KMS-11 (cell line): ENCODE data around the gene RAPSN.

ENCODE experiments used
- H2AFZ ChIP-seq: fragments of 200-600 bp; sonication (generic); 2 replicates; pipeline ENCODE4 v1.6.1; 2016; ENCODE audit warnings: antibody characterized with exemption, mixed run types, low read depth
- H3K27ac ChIP-seq: fragments of 200-600 bp; sonication (generic); 2 replicates; pipeline ENCODE4 v1.6.1; 2016; ENCODE audit warnings: mild to moderate bottlenecking, mixed run types
- H3K27me3 ChIP-seq: fragments of 200-600 bp; sonication (generic); 2 replicates; pipeline ENCODE4 v1.6.1; 2017; ENCODE audit warnings: mild to moderate bottlenecking, low read depth, mixed run types, moderate library complexity; ENCODE audit not compliant: insufficient read depth
- H3K36me3 ChIP-seq: fragments of 200-600 bp; sonication (generic); 2 replicates; pipeline ENCODE4 v1.6.1; 2017; ENCODE audit warnings: mild to moderate bottlenecking, mixed run types; ENCODE audit not compliant: insufficient read depth
- H3K4me1 ChIP-seq: fragments of 200-600 bp; sonication (generic); 2 replicates; pipeline ENCODE4 v1.6.1; 2016; ENCODE audit warnings: mild to moderate bottlenecking, low read depth, mixed run types; ENCODE audit not compliant: poor library complexity, severe bottlenecking
- H3K4me2 ChIP-seq: fragments of 200-600 bp; sonication (generic); 2 replicates; pipeline ENCODE4 v1.7.0; 2016; ENCODE audit warnings: mild to moderate bottlenecking, mixed run types
- H3K4me3 ChIP-seq: fragments of 200-600 bp; sonication (generic); IDR thresholded peaks from 2 replicates; pipeline ENCODE4 v1.6.1; 2017; ENCODE audit warnings: low read depth, low read length, mixed read lengths; ENCODE audit not compliant: insufficient read depth
- H3K79me2 ChIP-seq: fragments of 200-600 bp; sonication (generic); 2 replicates; pipeline ENCODE4 v1.6.1; 2016; ENCODE audit warnings: low read depth, mixed run types; ENCODE audit not compliant: insufficient read depth
- H3K9ac ChIP-seq: fragments of 200-600 bp; sonication (generic); 2 replicates; pipeline ENCODE4 v1.6.1; 2016; ENCODE audit warnings: mild to moderate bottlenecking, mixed run types
- H4K20me1 ChIP-seq: fragments of 200-600 bp; sonication (generic); 2 replicates; pipeline ENCODE4 v1.6.1; 2016; ENCODE audit warnings: mild to moderate bottlenecking, mixed run types; ENCODE audit not compliant: insufficient read depth
- TF ChIP-seq, protein P1 (sequence below): fragments of 200-600 bp; sonication (generic); conservative IDR thresholded peaks from 2 replicates; pipeline ENCODE4 v1.6.1; 2017; ENCODE audit warnings: low read depth, mild to moderate bottlenecking, antibody characterized with exemption, low read length, moderate library complexity, mixed read lengths

RAPSN gene

DNA sequence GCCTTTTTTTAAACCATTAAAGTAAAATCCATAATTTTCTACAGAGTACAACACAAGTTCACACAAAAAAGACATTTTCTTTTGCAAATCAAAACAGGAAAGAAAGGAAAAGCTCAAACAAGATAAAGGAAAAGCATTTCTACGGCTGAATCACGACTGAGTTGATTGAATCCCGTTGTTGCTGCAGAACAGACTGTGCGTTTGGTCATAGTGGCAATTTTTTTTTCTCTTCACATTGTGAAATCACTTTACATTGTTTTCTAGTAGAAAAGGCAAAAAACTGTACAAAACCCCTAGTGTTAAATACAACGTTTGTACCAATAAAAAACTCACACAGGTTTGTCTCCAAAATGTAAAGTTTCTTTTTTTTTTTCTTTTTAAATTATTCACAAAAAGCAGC is 17.3 kb upstream of the RAPSN start:
- Histone ChIP-seq H3K4me1 (peaks cover 27% of the 10 kb centered on the region), H3K4me3 (no peak overlapping the region), H4K20me1 (no peaks in the 10 kb centered on the region), H3K27me3 (no peaks in the 10 kb centered on the region), H3K9ac (no peak overlapping the region), H3K79me2 (no peaks in the 10 kb centered on the region; the same call in 1 of the 2 replicates), H3K4me2 (no peak overlapping the region), H3K27ac (no peak overlapping the region), H2AFZ (no peak overlapping the region), H3K36me3 (0 out of 2 replicates have a peak, but pooled peaks cover 8% of the 10 kb centered on the region)
- TF ChIP-seq, protein P1, sequence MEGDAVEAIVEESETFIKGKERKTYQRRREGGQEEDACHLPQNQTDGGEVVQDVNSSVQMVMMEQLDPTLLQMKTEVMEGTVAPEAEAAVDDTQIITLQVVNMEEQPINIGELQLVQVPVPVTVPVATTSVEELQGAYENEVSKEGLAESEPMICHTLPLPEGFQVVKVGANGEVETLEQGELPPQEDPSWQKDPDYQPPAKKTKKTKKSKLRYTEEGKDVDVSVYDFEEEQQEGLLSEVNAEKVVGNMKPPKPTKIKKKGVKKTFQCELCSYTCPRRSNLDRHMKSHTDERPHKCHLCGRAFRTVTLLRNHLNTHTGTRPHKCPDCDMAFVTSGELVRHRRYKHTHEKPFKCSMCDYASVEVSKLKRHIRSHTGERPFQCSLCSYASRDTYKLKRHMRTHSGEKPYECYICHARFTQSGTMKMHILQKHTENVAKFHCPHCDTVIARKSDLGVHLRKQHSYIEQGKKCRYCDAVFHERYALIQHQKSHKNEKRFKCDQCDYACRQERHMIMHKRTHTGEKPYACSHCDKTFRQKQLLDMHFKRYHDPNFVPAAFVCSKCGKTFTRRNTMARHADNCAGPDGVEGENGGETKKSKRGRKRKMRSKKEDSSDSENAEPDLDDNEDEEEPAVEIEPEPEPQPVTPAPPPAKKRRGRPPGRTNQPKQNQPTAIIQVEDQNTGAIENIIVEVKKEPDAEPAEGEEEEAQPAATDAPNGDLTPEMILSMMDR = no peak

GRCh38 chr11:47464483-47464882 is 15.5 kb upstream of the RAPSN start:
- no peaks in the 10 kb centered on the region for H4K20me1 ChIP-seq
- no peaks in the 10 kb centered on the region; the same call in 1 of the 2 replicates for H3K79me2 ChIP-seq
- no peaks in the 10 kb centered on the region for H3K27me3 ChIP-seq
- 0 out of 2 replicates have a peak, but pooled peaks cover 3% of the 10 kb centered on the region for H3K36me3 ChIP-seq
- peaks cover 21% of the 10 kb centered on the region for H3K4me1 ChIP-seq
- H3K4me3 ChIP-seq = no peak overlapping the region
- TF ChIP-seq, protein P1 = no peak
- H3K4me2 ChIP-seq = no peak overlapping the region
- no peak overlapping the region for H3K27ac ChIP-seq
- no peak overlapping the region for H3K9ac ChIP-seq
- H2AFZ ChIP-seq = no peak overlapping the region

- H3K36me3 ChIP-seq = no peaks in the 10 kb centered on the region
- no peaks in the 10 kb centered on the region for H4K20me1 ChIP-seq
- no peak overlapping the region for H2AFZ ChIP-seq
- H3K79me2 ChIP-seq = no peaks in the 10 kb centered on the region; the same call in 1 of the 2 replicates
- H3K27ac ChIP-seq = no peak overlapping the region
- no peaks in the 10 kb centered on the region for H3K27me3 ChIP-seq
- H3K4me1 ChIP-seq = peaks cover 16% of the 10 kb centered on the region
- H3K9ac ChIP-seq = no peak overlapping the region
- no peak overlapping the region for H3K4me2 ChIP-seq
- H3K4me3 ChIP-seq = no peak overlapping the region
- TF ChIP-seq, protein P1 = no peak
Measured at GRCh38 chr11:47461876-47462275, 12.9 kb upstream of the RAPSN start.

DNA sequence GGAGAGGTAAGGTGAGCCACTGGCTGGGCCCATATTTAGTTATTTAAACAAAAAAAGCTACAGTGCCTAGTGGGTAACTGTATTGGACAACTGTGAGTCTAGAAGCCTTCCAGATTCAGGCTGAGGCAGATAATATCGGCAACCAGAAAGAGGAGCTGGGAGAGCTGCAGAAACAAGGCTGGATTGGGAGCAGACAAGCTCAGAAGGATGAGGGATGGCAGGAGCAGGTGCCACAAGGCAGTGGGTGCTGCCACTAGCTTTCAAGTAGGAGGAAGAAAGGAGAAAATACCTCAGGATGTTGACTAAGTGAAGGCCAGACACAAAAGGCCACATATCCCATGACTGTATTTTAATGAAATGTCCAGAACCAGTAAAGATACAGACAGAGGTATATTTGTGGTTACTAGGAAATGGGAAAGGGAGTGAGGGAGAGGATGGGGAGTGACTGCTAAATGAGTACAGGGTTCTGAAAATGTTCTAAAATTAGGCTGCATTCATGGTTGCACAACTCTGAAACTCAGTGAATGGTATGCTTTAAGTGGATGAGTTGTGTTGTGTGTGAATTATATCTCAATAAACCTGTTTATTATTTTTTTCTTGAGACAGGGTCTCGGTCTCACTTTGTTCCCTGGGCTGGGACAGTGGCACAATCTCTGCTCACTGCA is 11.8 kb upstream of the RAPSN start:
- H3K27me3 ChIP-seq = no peaks in the 10 kb centered on the region
- TF ChIP-seq, protein P1 = no peak

More for the DNA sequence above, 11.8 kb upstream of the RAPSN start:
- Histone ChIP-seq H2AFZ (no peak overlapping the region), H3K9ac (no peak overlapping the region), H3K36me3 (no peaks in the 10 kb centered on the region), H3K27ac (no peak overlapping the region), H4K20me1 (no peaks in the 10 kb centered on the region), H3K4me3 (no peak overlapping the region), H3K4me1 (peaks cover 16% of the 10 kb centered on the region), H3K4me2 (no peak overlapping the region), H3K79me2 (no peaks in the 10 kb centered on the region)
